ENCODE results near the gene CASQ1.

- no peak for TF ChIP-seq CTCF (tag by site-specific recombination; IDR thresholded peaks at IDR 0.05)
- TF ChIP-seq ZSCAN30 (tag by site-specific recombination; IDR thresholded peaks at IDR 0.05), result no peak
- no peak for TF ChIP-seq KLF10 (tag by site-specific recombination; IDR thresholded peaks at IDR 0.05)
These were observed 22.8 kb upstream of the CASQ1 start for GRCh38 chr1:160167580-160167979.

Data from HEK293 (cell line).